ENCODE results near the gene CRISPLD2. TPM values are rescaled to one million over a fixed set of nuclear protein-coding genes. Genes with fewer than 3 reads are reported as not detected.

Gene CRISPLD2
- total and polyA plus RNA-seq, 9 of the 15 experiments (the other 6 are each of a cell fraction or from before 2014, with no cell fraction given): 0.03 to 0.24 (median 0.04) TPM; not detected in 4

DNA sequence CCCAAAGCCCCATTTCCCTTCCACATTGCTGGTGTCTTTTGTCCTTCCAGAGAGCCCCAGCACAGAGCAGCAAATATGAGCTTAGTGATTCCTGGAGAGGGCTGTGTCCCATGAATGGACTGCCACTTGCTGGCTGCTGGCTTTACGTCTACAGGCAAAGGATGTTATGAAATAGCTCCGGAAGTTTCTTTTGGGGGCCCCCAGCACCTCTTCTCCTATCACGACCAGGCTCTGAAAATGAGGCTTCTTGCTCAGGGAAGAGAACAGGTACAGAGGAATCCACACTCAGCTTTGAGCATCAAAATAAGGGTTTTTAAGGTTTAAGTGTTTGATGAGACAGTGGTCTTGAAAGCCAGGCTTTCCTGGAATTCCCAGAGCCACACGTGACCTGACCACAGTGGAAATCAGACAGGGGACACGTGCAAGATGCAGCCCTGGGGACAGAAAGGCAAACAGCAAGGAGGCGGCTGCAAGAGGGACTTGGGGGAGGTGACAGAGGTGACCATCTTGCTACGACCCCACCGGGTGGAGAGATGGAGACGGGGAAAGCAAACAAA lies 133.5 kb downstream of the CRISPLD2 start (continued):
- TF ChIP-seq, protein P1, sequence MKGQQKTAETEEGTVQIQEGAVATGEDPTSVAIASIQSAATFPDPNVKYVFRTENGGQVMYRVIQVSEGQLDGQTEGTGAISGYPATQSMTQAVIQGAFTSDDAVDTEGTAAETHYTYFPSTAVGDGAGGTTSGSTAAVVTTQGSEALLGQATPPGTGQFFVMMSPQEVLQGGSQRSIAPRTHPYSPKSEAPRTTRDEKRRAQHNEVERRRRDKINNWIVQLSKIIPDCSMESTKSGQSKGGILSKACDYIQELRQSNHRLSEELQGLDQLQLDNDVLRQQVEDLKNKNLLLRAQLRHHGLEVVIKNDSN (CRISPR knock-in tag; IDR thresholded peaks at IDR 0.05): 0 out of 2 replicates have a peak, but pooled peaks have one; percentile 49
- 0 out of 2 replicates have a peak, but pooled peaks have one; percentile 3 for TF ChIP-seq SMC3 (conservative IDR thresholded peaks at IDR 0.05; ENCODE audit: insufficient read depth, low read depth, low read length)
- TF ChIP-seq, protein P2, sequence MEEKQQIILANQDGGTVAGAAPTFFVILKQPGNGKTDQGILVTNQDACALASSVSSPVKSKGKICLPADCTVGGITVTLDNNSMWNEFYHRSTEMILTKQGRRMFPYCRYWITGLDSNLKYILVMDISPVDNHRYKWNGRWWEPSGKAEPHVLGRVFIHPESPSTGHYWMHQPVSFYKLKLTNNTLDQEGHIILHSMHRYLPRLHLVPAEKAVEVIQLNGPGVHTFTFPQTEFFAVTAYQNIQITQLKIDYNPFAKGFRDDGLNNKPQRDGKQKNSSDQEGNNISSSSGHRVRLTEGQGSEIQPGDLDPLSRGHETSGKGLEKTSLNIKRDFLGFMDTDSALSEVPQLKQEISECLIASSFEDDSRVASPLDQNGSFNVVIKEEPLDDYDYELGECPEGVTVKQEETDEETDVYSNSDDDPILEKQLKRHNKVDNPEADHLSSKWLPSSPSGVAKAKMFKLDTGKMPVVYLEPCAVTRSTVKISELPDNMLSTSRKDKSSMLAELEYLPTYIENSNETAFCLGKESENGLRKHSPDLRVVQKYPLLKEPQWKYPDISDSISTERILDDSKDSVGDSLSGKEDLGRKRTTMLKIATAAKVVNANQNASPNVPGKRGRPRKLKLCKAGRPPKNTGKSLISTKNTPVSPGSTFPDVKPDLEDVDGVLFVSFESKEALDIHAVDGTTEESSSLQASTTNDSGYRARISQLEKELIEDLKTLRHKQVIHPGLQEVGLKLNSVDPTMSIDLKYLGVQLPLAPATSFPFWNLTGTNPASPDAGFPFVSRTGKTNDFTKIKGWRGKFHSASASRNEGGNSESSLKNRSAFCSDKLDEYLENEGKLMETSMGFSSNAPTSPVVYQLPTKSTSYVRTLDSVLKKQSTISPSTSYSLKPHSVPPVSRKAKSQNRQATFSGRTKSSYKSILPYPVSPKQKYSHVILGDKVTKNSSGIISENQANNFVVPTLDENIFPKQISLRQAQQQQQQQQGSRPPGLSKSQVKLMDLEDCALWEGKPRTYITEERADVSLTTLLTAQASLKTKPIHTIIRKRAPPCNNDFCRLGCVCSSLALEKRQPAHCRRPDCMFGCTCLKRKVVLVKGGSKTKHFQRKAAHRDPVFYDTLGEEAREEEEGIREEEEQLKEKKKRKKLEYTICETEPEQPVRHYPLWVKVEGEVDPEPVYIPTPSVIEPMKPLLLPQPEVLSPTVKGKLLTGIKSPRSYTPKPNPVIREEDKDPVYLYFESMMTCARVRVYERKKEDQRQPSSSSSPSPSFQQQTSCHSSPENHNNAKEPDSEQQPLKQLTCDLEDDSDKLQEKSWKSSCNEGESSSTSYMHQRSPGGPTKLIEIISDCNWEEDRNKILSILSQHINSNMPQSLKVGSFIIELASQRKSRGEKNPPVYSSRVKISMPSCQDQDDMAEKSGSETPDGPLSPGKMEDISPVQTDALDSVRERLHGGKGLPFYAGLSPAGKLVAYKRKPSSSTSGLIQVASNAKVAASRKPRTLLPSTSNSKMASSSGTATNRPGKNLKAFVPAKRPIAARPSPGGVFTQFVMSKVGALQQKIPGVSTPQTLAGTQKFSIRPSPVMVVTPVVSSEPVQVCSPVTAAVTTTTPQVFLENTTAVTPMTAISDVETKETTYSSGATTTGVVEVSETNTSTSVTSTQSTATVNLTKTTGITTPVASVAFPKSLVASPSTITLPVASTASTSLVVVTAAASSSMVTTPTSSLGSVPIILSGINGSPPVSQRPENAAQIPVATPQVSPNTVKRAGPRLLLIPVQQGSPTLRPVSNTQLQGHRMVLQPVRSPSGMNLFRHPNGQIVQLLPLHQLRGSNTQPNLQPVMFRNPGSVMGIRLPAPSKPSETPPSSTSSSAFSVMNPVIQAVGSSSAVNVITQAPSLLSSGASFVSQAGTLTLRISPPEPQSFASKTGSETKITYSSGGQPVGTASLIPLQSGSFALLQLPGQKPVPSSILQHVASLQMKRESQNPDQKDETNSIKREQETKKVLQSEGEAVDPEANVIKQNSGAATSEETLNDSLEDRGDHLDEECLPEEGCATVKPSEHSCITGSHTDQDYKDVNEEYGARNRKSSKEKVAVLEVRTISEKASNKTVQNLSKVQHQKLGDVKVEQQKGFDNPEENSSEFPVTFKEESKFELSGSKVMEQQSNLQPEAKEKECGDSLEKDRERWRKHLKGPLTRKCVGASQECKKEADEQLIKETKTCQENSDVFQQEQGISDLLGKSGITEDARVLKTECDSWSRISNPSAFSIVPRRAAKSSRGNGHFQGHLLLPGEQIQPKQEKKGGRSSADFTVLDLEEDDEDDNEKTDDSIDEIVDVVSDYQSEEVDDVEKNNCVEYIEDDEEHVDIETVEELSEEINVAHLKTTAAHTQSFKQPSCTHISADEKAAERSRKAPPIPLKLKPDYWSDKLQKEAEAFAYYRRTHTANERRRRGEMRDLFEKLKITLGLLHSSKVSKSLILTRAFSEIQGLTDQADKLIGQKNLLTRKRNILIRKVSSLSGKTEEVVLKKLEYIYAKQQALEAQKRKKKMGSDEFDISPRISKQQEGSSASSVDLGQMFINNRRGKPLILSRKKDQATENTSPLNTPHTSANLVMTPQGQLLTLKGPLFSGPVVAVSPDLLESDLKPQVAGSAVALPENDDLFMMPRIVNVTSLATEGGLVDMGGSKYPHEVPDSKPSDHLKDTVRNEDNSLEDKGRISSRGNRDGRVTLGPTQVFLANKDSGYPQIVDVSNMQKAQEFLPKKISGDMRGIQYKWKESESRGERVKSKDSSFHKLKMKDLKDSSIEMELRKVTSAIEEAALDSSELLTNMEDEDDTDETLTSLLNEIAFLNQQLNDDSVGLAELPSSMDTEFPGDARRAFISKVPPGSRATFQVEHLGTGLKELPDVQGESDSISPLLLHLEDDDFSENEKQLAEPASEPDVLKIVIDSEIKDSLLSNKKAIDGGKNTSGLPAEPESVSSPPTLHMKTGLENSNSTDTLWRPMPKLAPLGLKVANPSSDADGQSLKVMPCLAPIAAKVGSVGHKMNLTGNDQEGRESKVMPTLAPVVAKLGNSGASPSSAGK (IDR thresholded peaks at IDR 0.05): peak; percentile 3; the same call in 1 of the 2 replicates
- TF ChIP-seq ZNF586 (CRISPR knock-in tag; conservative IDR thresholded peaks at IDR 0.05): no peak
- TF ChIP-seq L3MBTL2 (IDR thresholded peaks at IDR 0.05): peak; percentile 6; the same call in 1 of the 2 replicates
- TF ChIP-seq RCOR1 (IDR thresholded peaks at IDR 0.05; ENCODE audit: borderline replicate concordance in 1 of 2, low read depth in 2 of 2, low read length in 2 of 2): 0 out of 4 replicates have a peak, but pooled peaks of 1 of the 2 experiments have one; percentile 14
